ENCODE results near the gene DCST1.

DCST1 gene

GRCh38 chr1:155001675-155002463 is 31.8 kb upstream of the DCST1 start:
- DNase-seq, result peak; percentile 100

GRCh38 chr1:155002464-155003226 is 31.0 kb upstream of the DCST1 start, which contains the start of gene ZBTB7B:
ZBTB7B (plus strand) TSS chr1:155002802; CDS start chr1:155014661, 11,859 bp downstream.
- no peak for DNase-seq

- DNase-seq, result no peak
Measured at GRCh38 chr1:155003227-155003765, 30.3 kb upstream of the DCST1 start.

GRCh38 chr1:155003766-155004351 is 29.8 kb upstream of the DCST1 start:
- no peak for DNase-seq

GRCh38 chr1:155004352-155005075 is 29.1 kb upstream of the DCST1 start:
- no peak for DNase-seq

GRCh38 chr1:155005076-155006011 is 28.3 kb upstream of the DCST1 start:
- no peak for DNase-seq

GRCh38 chr1:155006601-155007101 is 27.0 kb upstream of the DCST1 start:
- DNase-seq, result peak; percentile 66

- no peak for DNase-seq
Measured at GRCh38 chr1:155007251-155007828, 26.3 kb upstream of the DCST1 start.

GRCh38 chr1:155008015-155008941 is 25.3 kb upstream of the DCST1 start:
- DNase-seq, result peak; percentile 94

GRCh38 chr1:155009221-155009711 is 24.4 kb upstream of the DCST1 start:
- DNase-seq, result peak; percentile 61

- DNase-seq, result no peak
Measured at GRCh38 chr1:155009742-155010141, 23.9 kb upstream of the DCST1 start.

- peak; percentile 63 for DNase-seq
Measured at GRCh38 chr1:155010211-155010918, 23.3 kb upstream of the DCST1 start.

- no peak for DNase-seq
Measured at GRCh38 chr1:155011004-155011416, 22.6 kb upstream of the DCST1 start.

GRCh38 chr1:155011437-155012025 is 22.1 kb upstream of the DCST1 start:
- no peak for DNase-seq

GRCh38 chr1:155012026-155012546 is 21.5 kb upstream of the DCST1 start:
- peak; percentile 68 for DNase-seq

GRCh38 chr1:155012776-155013602 is 20.6 kb upstream of the DCST1 start:
- no peak for DNase-seq

- peak; percentile 43 for DNase-seq
Measured at GRCh38 chr1:155013632-155014031, 20.0 kb upstream of the DCST1 start.

Data from stimulated activated CD4-positive, alpha-beta T cell treated with anti-CD3 and anti-CD28 coated beads, Interleukin-15, amount 100 ng/mL, for 24 hours (primary cell).